ENCODE results near the gene PAGE1.
"Not testable (repeated sequence)": the region's sequence is repeated elsewhere in the genome, so short reads cannot be mapped to it uniquely, and the experiment has no call there.

Gene PAGE1, protein sequence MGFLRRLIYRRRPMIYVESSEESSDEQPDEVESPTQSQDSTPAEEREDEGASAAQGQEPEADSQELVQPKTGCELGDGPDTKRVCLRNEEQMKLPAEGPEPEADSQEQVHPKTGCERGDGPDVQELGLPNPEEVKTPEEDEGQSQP

DNA sequence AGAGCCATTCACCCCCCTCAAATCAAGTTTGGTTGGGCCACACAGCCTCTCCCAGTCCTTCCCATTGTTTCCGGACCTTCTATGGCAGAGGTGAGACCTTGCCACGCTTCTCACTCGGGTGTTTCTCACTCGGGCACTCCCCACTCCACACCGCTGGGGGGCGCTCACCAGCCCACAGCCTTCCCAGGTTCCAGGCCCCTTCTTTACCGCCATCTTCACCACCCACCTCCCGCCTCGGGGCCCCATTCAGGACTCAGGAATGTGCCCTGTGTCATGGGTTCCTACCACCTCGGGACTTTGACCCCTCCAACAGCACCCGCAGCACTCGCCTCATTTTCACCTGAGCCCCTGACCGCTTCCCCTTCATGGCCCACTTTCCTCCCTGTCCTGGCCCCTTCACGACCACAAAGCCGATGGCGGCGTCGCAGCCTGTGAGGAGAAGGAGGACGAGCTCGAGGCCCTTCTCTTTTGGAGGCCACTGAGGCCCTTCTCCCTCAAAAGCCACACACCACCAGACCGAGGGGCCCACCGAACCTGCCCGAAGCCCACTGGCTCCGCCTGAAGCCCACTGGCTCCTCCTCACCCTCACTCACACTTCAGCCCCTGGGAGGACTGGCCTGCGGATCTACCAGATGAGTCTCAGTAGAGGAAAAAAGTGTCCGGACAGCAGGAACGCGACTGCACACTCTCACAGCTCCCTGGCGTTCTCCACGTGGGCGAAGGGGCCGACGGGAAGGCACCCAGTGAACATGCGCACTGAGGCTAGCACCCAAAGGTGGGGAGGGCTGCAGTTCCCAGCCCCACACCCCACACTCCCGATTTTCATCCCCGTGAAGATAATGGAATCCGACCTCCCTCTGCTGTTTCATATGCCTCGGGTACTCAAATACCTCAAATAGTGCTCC is at the start of gene PAGE1:
Gene PAGE1, minus strand, starts transcription at position 709 of the 905 bp plus-strand sequence. CDS start 1,214 bp downstream, outside the sequence.
- H3K4me3 ChIP-seq (ENCODE audit: low read depth, low read length) = no peak within 1 kb of the TSS
- DNase-seq (ENCODE audit: low read depth) = no peak
- in situ Hi-C loops (cut with HindIII; ENCODE audit: low sequenced_read_pairs) = no loop called here
- TF ChIP-seq, protein P1, sequence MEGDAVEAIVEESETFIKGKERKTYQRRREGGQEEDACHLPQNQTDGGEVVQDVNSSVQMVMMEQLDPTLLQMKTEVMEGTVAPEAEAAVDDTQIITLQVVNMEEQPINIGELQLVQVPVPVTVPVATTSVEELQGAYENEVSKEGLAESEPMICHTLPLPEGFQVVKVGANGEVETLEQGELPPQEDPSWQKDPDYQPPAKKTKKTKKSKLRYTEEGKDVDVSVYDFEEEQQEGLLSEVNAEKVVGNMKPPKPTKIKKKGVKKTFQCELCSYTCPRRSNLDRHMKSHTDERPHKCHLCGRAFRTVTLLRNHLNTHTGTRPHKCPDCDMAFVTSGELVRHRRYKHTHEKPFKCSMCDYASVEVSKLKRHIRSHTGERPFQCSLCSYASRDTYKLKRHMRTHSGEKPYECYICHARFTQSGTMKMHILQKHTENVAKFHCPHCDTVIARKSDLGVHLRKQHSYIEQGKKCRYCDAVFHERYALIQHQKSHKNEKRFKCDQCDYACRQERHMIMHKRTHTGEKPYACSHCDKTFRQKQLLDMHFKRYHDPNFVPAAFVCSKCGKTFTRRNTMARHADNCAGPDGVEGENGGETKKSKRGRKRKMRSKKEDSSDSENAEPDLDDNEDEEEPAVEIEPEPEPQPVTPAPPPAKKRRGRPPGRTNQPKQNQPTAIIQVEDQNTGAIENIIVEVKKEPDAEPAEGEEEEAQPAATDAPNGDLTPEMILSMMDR (IDR thresholded peaks at IDR 0.05; ENCODE audit: low read depth, low read length, missing control alignments) = no peak

DNA sequence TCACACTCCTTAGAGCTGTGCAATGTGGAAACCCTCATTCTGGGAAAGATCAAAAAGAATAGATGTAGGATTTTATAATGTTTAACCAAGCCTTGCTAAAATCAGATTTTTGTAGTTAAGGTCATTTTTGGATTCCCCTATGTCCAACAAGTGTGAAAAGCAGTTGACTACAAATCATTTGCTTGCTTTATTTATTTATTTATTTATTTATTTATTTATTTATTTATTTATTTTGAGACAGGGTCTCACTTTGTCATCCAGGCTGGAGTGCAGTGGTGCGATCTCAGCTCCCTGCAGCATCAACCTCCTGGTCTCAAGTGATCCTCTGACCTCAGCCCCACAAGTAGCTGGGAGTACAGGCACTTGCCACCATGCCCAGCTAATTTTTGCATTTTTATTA is 45.7 kb upstream of the PAGE1 start:
- DNase-seq (ENCODE audit: low read depth); in situ Hi-C loops (cut with HindIII; ENCODE audit: low sequenced_read_pairs); H3K4me3 ChIP-seq (ENCODE audit: low read depth, low read length): not testable (repeated sequence)

DNA sequence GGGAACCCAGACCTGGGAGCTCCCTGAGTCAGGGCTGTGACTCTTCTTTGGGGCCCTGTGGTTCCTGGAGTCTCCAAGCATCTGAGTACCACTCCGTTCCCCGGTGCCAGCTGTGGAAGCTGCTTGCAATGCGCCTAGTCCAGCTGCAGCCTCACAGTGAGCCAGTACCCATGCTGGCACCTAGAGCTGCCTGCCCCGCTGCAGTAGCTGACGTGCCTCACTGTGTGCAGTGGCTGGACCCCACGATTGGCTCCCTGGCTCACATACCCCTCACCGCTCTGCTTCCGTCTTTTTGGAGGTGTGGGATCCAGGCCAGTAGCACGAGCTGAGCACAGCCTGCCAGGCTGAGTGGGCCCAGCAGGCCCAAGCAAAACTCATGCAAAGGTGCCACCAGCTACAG is 32.1 kb upstream of the PAGE1 start:
- in situ Hi-C loops (cut with HindIII; ENCODE audit: low sequenced_read_pairs) = no loop called here
- H3K4me3 ChIP-seq (ENCODE audit: low read depth, low read length) = no peak overlapping the region
- TF ChIP-seq, protein P1 (IDR thresholded peaks at IDR 0.05; ENCODE audit: low read depth, low read length, missing control alignments) = no peak
- DNase-seq (ENCODE audit: low read depth) = no peak

DNA sequence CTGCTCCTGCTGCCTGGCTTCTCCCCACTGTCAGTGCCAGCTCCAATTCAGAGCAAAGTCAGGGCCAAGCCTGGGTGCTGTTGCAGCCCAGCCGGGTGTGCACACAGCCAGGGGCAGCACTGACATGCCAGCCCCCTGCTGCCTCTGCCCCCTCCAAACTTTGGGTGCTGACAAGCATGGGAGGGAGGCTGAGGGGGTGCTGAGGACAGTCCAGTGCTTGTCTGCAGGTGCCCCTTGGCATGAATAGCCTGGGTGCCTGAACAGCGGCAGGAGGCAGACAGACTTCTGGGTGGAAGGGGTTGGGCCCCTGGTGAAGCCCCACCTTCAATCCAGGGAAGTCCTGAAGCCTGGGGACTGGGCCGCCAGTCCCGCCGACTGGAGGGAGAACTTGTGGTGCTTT is 31.2 kb upstream of the PAGE1 start:
- H3K4me3 ChIP-seq (ENCODE audit: low read depth, low read length) = no peak overlapping the region
- no peak for DNase-seq (ENCODE audit: low read depth)
- TF ChIP-seq, protein P1 (IDR thresholded peaks at IDR 0.05; ENCODE audit: low read depth, low read length, missing control alignments) = no peak
- in situ Hi-C loops (cut with HindIII; ENCODE audit: low sequenced_read_pairs) = no loop called here

DNA sequence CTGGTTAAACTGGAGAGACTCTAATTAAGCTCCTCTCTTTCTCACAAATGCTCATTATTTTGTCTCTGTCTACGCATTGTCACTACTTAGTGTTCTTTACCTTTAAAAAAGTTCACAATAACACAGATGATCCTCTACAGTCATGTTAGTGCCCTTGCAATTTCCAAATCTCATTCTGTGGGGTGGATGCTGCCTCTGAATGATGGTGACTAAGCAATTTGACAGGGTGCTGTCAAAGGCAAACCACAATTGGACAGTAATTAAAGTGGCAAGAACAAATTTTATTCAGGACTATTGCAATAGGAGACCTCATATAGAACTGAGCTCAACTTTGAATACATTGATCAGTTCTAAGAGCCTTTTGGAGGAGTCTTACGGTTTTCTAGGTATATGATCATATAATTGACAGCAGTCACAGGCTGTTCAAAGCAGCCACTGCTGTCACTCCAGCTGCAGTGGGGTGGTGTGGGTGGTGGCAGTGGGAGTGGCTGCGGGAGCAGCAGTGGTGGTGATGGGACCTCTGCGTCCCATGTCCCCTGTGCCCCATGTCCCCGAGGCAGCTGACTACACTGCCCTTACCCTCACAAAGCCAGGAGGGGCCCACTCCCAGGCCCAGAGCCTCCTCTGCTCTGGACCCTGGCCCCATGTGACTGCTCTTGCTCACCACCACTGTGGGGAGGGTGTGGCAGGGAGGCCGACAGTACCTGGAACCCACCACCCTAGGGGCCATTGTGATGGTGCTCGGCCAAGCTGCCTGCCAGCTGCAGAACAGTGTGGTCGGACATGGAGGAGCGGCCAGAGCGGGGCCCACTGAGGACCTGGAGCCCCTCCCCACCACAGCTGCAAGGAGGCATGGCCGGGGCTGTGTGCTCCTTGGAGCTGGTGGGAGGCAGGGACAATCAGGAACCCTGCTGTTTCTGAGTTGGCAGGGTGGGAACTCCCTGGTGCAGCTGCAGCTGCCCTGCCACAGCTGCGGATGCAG is 30.4 kb upstream of the PAGE1 start:
- no peak for DNase-seq (ENCODE audit: low read depth)
- no peak overlapping the region for H3K4me3 ChIP-seq (ENCODE audit: low read depth, low read length)
- in situ Hi-C loops (cut with HindIII; ENCODE audit: low sequenced_read_pairs) = no loop called here
- TF ChIP-seq, protein P1 (IDR thresholded peaks at IDR 0.05; ENCODE audit: low read depth, low read length, missing control alignments) = no peak

DNA sequence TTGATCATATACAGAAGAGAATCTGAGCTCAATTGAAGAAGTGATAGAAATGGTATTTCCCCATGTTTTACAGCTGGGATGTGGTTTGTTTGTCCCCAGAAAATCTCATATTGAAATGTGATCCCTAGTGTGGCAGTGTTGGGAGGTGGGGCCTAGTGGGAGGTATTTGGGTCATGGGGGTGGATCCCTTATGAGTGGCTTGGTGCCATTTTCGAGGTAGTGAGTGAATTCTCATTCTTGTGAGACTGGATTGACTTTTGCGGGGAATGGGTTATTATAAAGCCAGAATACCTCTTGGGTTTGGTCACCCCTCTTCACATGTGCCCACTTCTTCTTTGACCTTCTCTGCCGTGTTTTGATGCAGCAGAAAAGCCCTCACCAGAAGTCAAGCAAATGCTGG is 29.6 kb upstream of the PAGE1 start:
- TF ChIP-seq, protein P1 (IDR thresholded peaks at IDR 0.05; ENCODE audit: low read depth, low read length, missing control alignments) = no peak
- DNase-seq (ENCODE audit: low read depth) = no peak
- in situ Hi-C loops (cut with HindIII; ENCODE audit: low sequenced_read_pairs) = no loop called here
- H3K4me3 ChIP-seq (ENCODE audit: low read depth, low read length) = no peak overlapping the region

DNA sequence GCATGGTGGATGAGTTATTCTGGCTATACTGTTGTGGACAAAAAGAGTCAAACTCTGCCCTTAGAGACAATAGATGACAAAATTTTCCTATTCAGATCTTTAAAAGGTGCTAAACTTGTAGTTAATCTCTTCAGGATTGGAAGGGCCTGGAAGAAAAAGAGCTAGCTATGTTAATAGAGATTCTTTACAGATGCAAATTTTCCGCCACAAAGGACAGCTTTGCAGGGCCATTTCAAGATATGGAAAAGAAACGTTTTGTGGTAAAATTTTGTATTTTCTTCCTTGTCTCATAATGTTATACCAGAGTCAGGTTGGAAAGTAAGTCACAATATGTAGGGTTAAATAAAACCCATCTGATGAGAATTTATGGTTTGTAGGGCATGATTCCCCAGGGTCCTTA is 24.3 kb upstream of the PAGE1 start:
- in situ Hi-C loops (cut with HindIII; ENCODE audit: low sequenced_read_pairs); DNase-seq (ENCODE audit: low read depth); H3K4me3 ChIP-seq (ENCODE audit: low read depth, low read length): not testable (repeated sequence)
